ENCODE data around the gene WBP2.
A peak's percentile ranks its signal among the peaks of the same experiment; 100 is the strongest.
"Not testable (repeated sequence)": the region's sequence is repeated elsewhere in the genome, so short reads cannot be mapped to it uniquely, and the experiment has no call there.

WBP2 gene

DNA sequence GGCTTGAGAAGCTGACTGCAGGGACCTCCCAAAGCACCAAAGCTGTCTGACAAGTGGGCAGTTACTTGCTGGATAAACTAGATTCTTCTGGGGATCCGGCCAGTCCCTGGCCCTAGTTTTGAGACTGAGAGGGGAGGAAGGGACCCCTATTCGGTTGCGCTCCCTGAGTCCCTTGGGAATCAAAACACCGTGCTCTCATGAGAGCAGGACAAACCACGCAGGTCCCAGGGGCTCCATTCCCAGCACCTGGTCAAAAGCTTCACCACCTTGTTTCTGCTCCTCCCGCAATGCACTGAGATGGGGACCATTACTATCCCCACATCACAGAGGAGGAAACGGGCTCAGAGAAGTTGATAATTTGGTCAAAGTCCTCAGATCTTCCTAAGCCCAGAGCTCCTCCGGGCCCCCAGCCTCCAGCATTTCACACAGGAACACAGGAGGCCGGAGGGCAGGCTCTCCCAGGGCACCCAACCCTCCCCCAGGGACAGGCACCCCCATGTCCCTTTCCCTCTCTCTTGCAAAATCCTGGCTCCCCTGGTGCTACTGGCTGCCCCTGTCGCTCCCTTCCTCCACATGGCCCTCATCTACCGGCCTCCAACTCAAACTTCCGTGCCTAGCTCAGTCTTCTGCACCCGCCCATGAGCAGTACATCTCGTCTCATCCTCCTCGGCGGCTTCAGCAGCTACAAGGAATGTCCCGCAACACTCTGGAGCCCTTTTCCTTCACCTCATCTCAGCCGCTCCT lies 38.3 kb upstream of the WBP2 start:
- no peak overlapping the region for H3K4me3 ChIP-seq (ENCODE audit: control insufficient read depth, low read depth, low read length)
- TF ChIP-seq, protein P1, sequence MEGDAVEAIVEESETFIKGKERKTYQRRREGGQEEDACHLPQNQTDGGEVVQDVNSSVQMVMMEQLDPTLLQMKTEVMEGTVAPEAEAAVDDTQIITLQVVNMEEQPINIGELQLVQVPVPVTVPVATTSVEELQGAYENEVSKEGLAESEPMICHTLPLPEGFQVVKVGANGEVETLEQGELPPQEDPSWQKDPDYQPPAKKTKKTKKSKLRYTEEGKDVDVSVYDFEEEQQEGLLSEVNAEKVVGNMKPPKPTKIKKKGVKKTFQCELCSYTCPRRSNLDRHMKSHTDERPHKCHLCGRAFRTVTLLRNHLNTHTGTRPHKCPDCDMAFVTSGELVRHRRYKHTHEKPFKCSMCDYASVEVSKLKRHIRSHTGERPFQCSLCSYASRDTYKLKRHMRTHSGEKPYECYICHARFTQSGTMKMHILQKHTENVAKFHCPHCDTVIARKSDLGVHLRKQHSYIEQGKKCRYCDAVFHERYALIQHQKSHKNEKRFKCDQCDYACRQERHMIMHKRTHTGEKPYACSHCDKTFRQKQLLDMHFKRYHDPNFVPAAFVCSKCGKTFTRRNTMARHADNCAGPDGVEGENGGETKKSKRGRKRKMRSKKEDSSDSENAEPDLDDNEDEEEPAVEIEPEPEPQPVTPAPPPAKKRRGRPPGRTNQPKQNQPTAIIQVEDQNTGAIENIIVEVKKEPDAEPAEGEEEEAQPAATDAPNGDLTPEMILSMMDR (conservative IDR thresholded peaks at IDR 0.05; ENCODE audit: control insufficient read depth, insufficient read depth, low read depth, low read length): no peak
- no peak for DNase-seq (ENCODE audit: low read depth)

DNA sequence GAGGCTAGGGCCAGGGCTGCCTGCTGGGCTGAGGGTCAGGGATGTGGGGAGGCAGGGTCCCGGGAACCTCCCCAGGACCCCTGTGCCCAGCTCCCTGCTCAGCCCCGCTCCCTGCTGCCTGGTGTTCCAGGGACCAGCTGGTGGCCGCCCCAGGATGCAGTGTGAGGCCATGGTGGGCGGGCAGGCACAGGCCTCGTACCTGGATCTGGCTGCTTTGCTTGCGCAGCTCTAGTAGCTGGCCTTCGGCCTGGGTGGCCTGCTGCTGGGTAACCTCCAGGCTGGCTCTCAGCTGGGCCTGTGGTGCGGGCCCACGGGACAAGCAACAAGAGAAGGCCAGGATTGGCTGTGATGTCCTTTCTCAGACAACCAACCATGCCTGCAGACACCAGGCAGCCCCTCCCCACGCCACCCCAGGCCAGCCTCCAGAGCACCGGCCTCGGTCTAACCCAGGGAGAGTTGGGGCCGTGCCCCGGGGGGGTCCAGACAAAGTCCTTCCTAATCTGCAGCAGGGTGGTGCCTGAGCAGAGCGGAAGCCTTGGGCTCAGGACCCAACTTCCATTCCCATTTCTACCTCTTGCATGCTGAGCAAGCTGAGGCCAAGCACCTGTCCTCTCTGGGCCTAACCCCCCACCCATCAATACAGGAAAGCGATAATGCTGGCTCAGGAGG lies 37.6 kb upstream of the WBP2 start:
- TF ChIP-seq, protein P1 (conservative IDR thresholded peaks at IDR 0.05; ENCODE audit: control insufficient read depth, insufficient read depth, low read depth, low read length): no peak
- no peak overlapping the region for H3K4me3 ChIP-seq (ENCODE audit: control insufficient read depth, low read depth, low read length)
- no peak for DNase-seq (ENCODE audit: low read depth)

DNA sequence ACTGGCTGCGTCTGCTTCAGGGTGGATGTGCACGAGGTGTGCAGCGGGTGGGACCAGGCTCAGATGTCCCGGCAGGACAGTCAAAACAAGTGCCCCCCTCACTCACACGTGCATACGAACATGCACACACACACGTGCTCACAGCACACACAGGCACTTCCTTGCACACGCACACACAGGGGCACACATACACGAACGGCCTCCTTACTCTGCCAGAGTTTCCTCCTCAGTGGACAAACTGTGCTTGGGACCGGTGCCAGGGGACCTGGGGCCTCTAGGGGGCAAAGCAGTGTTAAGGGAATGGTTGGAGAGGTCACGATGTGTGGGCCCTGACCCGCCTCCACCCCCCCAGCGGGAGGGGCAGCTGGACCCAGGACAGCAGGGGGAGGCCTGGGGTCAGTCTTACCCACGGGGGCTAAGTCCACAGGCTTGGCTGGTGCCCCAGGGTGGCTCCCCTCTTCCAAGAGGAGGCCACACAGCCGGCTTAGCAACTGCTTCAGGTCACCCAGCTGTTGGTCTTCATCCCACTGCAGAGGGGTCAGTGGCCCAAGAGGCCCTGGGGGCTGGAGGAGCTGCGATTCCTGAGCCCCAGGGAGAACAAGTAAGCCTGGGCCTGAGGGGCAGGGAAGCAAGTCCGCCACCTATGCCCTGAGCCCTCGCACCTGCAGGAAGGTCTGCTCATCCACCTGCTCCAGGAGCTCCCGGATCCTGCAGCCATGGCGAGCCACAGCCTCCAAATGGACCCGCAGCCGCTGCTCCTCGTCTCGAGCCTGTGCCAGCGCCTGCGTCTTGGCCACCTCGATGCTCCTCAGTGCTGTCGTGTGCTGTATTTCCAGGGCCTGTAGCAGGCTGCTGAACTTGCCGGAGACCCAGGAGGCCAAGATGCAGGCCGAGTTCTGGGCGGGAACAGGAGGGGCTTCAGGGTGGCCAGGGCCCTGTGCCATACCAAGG lies 36.7 kb upstream of the WBP2 start:
- DNase-seq (ENCODE audit: low read depth): no peak
- TF ChIP-seq, protein P1 (conservative IDR thresholded peaks at IDR 0.05; ENCODE audit: control insufficient read depth, insufficient read depth, low read depth, low read length): no peak
- H3K4me3 ChIP-seq (ENCODE audit: control insufficient read depth, low read depth, low read length): no peak overlapping the region

DNA sequence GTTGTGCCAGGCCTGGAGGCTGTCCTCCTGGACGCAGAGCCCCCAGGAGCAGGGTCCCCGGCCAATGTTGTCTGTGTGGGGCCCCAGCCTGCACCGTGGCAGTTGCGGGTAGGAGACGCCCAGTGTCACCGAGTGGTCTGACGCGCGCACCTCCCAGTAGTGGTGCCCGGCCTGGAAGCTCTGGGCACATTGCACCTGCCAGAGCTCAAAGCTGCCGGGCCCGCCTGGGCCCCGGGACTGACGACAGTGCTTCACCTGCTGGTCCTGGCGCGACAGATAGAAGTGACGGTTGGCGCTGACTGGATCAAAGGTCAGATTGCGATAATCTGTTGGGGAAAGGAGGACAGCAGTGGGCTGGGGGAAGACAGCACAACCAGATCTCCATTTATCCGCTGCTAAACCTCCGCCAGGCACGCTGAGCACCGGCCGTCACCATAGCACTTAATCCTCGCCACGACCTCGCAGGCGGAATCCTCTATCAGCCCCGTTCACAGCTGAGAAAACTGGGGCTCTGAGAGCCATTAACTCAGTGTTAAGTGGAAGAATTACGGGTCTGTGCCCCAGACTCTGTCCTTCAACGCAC lies 36.0 kb upstream of the WBP2 start:
- DNase-seq (ENCODE audit: low read depth): no peak
- H3K4me3 ChIP-seq (ENCODE audit: control insufficient read depth, low read depth, low read length): no peak overlapping the region
- TF ChIP-seq, protein P1 (conservative IDR thresholded peaks at IDR 0.05; ENCODE audit: control insufficient read depth, insufficient read depth, low read depth, low read length): no peak

DNA sequence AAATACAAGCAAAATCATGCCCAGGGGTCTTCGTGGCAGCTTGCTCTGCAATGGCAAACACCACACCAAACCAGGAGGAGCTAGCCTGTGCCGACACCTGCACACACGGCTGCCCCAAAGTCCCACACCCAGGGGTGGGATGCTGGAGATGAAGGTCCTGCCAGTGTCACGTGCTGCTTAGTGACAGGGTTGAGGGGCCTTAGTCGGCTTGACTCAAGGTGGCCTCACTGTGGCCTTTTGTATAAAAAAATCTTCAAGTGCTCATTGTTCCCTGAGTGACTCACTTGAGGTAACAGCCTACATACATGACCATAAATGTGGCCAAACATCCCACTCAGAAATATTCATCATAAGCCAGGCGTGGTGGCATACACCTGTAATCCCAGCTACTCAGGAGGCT lies 34.3 kb upstream of the WBP2 start:
- H3K4me3 ChIP-seq (ENCODE audit: control insufficient read depth, low read depth, low read length): no peak overlapping the region
- TF ChIP-seq, protein P1 (conservative IDR thresholded peaks at IDR 0.05; ENCODE audit: control insufficient read depth, insufficient read depth, low read depth, low read length): no peak
- DNase-seq (ENCODE audit: low read depth): no peak

DNA sequence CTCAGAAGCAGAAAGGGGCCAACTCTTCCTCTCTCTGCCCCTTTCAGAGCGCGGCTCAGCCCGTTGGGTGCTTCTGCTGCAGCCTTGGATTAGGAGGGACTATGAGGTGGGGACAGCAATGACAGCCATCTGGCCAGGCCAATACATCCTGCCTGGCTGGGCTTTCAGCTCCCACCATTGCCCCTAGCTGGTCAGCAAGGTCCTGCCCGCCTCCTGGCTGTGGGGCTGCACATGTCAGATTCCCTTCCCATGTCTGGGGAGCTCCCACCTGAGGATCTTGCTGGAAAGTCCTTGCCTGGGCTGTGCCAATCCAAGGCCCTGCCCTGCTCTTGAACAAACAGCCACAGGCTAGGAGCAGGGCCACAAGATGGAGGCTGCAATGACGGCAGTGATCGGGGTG lies 33.3 kb upstream of the WBP2 start:
- TF ChIP-seq, protein P1 (conservative IDR thresholded peaks at IDR 0.05; ENCODE audit: control insufficient read depth, insufficient read depth, low read depth, low read length): no peak
- H3K4me3 ChIP-seq (ENCODE audit: control insufficient read depth, low read depth, low read length): no peak overlapping the region
- no peak for DNase-seq (ENCODE audit: low read depth)

DNA sequence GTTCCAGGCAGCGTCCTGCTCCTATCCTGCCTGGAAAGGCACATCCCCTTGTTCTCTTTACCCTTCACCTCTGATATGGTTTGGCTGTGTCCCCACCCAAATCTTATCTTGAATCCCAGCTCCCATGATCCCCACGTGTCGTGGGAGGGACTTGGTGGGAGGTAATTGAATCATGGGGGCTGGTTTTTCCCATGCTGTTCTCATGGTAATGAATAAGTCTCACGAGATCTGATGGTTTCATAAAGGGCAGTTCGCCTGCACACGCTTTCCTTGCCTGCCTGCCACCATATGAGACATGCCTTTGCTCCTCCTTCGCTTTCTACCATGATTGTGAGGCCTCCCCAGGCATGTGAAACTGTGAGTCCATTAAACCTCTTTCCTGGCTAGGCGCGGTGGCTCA lies 30.7 kb upstream of the WBP2 start:
- not testable (repeated sequence) for H3K4me3 ChIP-seq (ENCODE audit: control insufficient read depth, low read depth, low read length)
- peak; percentile 19 for DNase-seq (ENCODE audit: low read depth)
